Vagina (tissue), 2 donors: ENCODE results near the gene NEU4. TPM values are rescaled to one million over a fixed set of nuclear protein-coding genes. Genes with fewer than 3 reads are reported as not detected.
A peak's percentile ranks its signal among the peaks of the same experiment; 100 is the strongest.
"Not testable (repeated sequence)": the region's sequence is repeated elsewhere in the genome, so short reads cannot be mapped to it uniquely, and the experiment has no call there.

ENCODE experiments used
- DNase-seq, 2 donors: peaks; one replicate each; pipeline ENCODE4 v3.0.0-alpha.2; 2017; ENCODE audit errors: extremely low spot score in 2 of 2
- H3K27ac ChIP-seq: fragments of 200-600 bp; sonication (generic); one replicate; pipeline ENCODE4 v1.5.1; 2019
- H3K27me3 ChIP-seq: fragments of 200-600 bp; sonication (generic); one replicate; pipeline ENCODE4 v1.5.1; 2019
- H3K36me3 ChIP-seq, 2 donors: fragments of 200-600 bp; sonication (generic); one replicate each; pipeline ENCODE4 v1.5.1; 2017 to 2019
- H3K4me1 ChIP-seq: fragments of 200-600 bp; sonication (generic); one replicate; pipeline ENCODE4 v1.5.1; 2019
- H3K4me3 ChIP-seq, 2 donors: fragments of 200-600 bp; sonication (generic); 1 replicate in 1 of 2; 2 replicates in 1 of 2; pipeline ENCODE4 v1.5.1; 2016 to 2019
- H3K9me3 ChIP-seq: fragments of 200-600 bp; sonication (generic); one replicate; pipeline ENCODE4 v1.5.1; 2019
- CTCF ChIP-seq, 3 experiments: fragments of 450-650 bp in 2 of 3; fragments of 200-600 bp in 1 of 3; sonication (generic) in 1 of 3; IDR thresholded peaks; one replicate each; pipeline ENCODE4 v1.5.1; 2017 to 2019; ENCODE audit warnings: antibody characterized with exemption in 3 of 3, mild to moderate bottlenecking in 2 of 3, moderate library complexity in 2 of 3
- POLR2A ChIP-seq, 2 donors: fragments of 450-650 bp; IDR thresholded peaks; one replicate each; pipeline ENCODE4 v1.6.1; 2017; ENCODE audit warnings: antibody characterized with exemption in 2 of 2, mild to moderate bottlenecking in 2 of 2, moderate library complexity in 2 of 2
- POLR2AphosphoS5 ChIP-seq, 2 donors: sonication (generic); formaldehyde crosslinking; IDR thresholded peaks; one replicate each; pipeline ENCODE4 v1.9.0; 2017; ENCODE audit warnings: antibody characterized with exemption in 2 of 2, mild to moderate bottlenecking in 2 of 2, low read depth in 1 of 2; ENCODE audit not compliant: insufficient read depth in 1 of 2
- intact Hi-C: fragments of 100-400 bp; cut with DNase I; formaldehyde crosslinking; loops from one replicate; pipeline ENCODE4 v1.15.1; 2023
- total RNA-seq: library from RNA; depleted of rRNA; stranded (reverse); fragments of >200 nt; gene quantifications from one replicate; pipeline ENCODE4 v1.2.3, GENCODE V29; 2016

Gene NEU4
- total RNA-seq, 1 donor from 2014 or later, result not detected

GRCh38 chr2:241801611-241802420, 7.2 kb upstream of the NEU4 start:
- no peaks in the 10 kb centered on the region for H3K9me3 ChIP-seq
- DNase-seq, result peak in 1 of 2 donors; percentile 94
- peaks cover 17% of the 10 kb centered on the region for H3K4me1 ChIP-seq
- H3K27ac ChIP-seq, result no peak overlapping the region
- H3K4me3 ChIP-seq, result no peak overlapping the region
- intact Hi-C loops, result no loop called here
- TF ChIP-seq CTCF (IDR thresholded peaks at IDR 0.05) (no peak), POLR2A (IDR thresholded peaks at IDR 0.05) (no peak), POLR2AphosphoS5 (IDR thresholded peaks at IDR 0.05; ENCODE audit: insufficient read depth in 1 of 2, low read depth in 1 of 2) (no peak)
- H3K36me3 ChIP-seq, result no peaks in the 10 kb centered on the region
- no peaks in the 10 kb centered on the region for H3K27me3 ChIP-seq

- Histone ChIP-seq H3K4me3 (peak overlapping the region; percentile 33 to 65), H3K27ac (no peak overlapping the region), H3K9me3 (no peaks in the 10 kb centered on the region), H3K27me3 (no peaks in the 10 kb centered on the region), H3K36me3 (no peaks in the 10 kb centered on the region), H3K4me1 (peaks cover 17% of the 10 kb centered on the region)
- intact Hi-C loops, result no loop called here
- DNase-seq, result peak in 1 of 2 donors; percentile 93
- no peak for TF ChIP-seq POLR2A (IDR thresholded peaks at IDR 0.05)
- no peak for TF ChIP-seq POLR2AphosphoS5 (IDR thresholded peaks at IDR 0.05; ENCODE audit: insufficient read depth in 1 of 2, low read depth in 1 of 2)
- TF ChIP-seq CTCF (IDR thresholded peaks at IDR 0.05), result no peak
Observed at GRCh38 chr2:241802421-241803318, 6.3 kb upstream of the NEU4 start.

GRCh38 chr2:241803387-241804325, 5.3 kb upstream of the NEU4 start:
- peak; percentile 80 to 81 for DNase-seq
- TF ChIP-seq POLR2A (IDR thresholded peaks at IDR 0.05), result no peak
- no peak for TF ChIP-seq POLR2AphosphoS5 (IDR thresholded peaks at IDR 0.05; ENCODE audit: insufficient read depth in 1 of 2, low read depth in 1 of 2)
- no peak for TF ChIP-seq CTCF (IDR thresholded peaks at IDR 0.05)
- no peaks in the 10 kb centered on the region for H3K27me3 ChIP-seq
- peaks cover 17% of the 10 kb centered on the region for H3K4me1 ChIP-seq
- H3K4me3 ChIP-seq, result peak overlapping the region; percentile 33 to 65
- H3K9me3 ChIP-seq, result no peaks in the 10 kb centered on the region
- intact Hi-C loops, result no loop called here
- H3K36me3 ChIP-seq, result no peaks in the 10 kb centered on the region
- H3K27ac ChIP-seq, result no peak overlapping the region

- intact Hi-C loops, result no loop called here
- Histone ChIP-seq H3K9me3 (no peaks in the 10 kb centered on the region), H3K27ac (no peak overlapping the region), H3K4me1 (peaks cover 17% of the 10 kb centered on the region), H3K36me3 (no peaks in the 10 kb centered on the region), H3K4me3 (peak overlapping the region; percentile 33 to 65), H3K27me3 (no peaks in the 10 kb centered on the region)
- DNase-seq, result peak; percentile 37 to 81
- TF ChIP-seq POLR2AphosphoS5 (IDR thresholded peaks at IDR 0.05; ENCODE audit: insufficient read depth in 1 of 2, low read depth in 1 of 2) (no peak), CTCF (IDR thresholded peaks at IDR 0.05) (no peak), POLR2A (IDR thresholded peaks at IDR 0.05) (no peak)
Observed at GRCh38 chr2:241804326-241805229, 4.4 kb upstream of the NEU4 start.

GRCh38 chr2:241806217-241806616, 2.8 kb upstream of the NEU4 start:
- H3K36me3 ChIP-seq, intact Hi-C loops, H3K4me3 ChIP-seq, H3K9me3 ChIP-seq, H3K27ac ChIP-seq, H3K27me3 ChIP-seq: not testable (repeated sequence)
- peaks cover 17% of the 10 kb centered on the region for H3K4me1 ChIP-seq
- peak in 1 of 2 donors; percentile 52 for DNase-seq
